ENCODE data around the gene VPS35L. TPM values are rescaled to one million over a fixed set of nuclear protein-coding genes. Genes with fewer than 3 reads are reported as not detected.

Gene VPS35L
- total and polyA plus RNA-seq, 2 of the 13 experiments (the other 11 are each of a cell fraction or from before 2014, with no cell fraction given), result 1.4 to 1.6 TPM

- TF ChIP-seq, protein P1, sequence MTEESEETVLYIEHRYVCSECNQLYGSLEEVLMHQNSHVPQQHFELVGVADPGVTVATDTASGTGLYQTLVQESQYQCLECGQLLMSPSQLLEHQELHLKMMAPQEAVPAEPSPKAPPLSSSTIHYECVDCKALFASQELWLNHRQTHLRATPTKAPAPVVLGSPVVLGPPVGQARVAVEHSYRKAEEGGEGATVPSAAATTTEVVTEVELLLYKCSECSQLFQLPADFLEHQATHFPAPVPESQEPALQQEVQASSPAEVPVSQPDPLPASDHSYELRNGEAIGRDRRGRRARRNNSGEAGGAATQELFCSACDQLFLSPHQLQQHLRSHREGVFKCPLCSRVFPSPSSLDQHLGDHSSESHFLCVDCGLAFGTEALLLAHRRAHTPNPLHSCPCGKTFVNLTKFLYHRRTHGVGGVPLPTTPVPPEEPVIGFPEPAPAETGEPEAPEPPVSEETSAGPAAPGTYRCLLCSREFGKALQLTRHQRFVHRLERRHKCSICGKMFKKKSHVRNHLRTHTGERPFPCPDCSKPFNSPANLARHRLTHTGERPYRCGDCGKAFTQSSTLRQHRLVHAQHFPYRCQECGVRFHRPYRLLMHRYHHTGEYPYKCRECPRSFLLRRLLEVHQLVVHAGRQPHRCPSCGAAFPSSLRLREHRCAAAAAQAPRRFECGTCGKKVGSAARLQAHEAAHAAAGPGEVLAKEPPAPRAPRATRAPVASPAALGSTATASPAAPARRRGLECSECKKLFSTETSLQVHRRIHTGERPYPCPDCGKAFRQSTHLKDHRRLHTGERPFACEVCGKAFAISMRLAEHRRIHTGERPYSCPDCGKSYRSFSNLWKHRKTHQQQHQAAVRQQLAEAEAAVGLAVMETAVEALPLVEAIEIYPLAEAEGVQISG (CRISPR knock-in tag; IDR thresholded peaks at IDR 0.05), result no peak
- TF ChIP-seq HOXA3 (CRISPR knock-in tag; IDR thresholded peaks at IDR 0.05) (no peak), SETDB1 (CRISPR knock-in tag; IDR thresholded peaks at IDR 0.05; ENCODE audit: borderline replicate concordance) (0 out of 2 replicates have a peak, but pooled peaks have one; percentile 9), ZNF12 (CRISPR knock-in tag; IDR thresholded peaks at IDR 0.05) (no peak), SALL1 (CRISPR knock-in tag; IDR thresholded peaks at IDR 0.05) (no peak), BCLAF1 (IDR thresholded peaks at IDR 0.05) (no peak), MEIS1 (CRISPR knock-in tag; IDR thresholded peaks at IDR 0.05; ENCODE audit: borderline replicate concordance) (no peak), PCBP2 (optimal IDR thresholded peaks at IDR 0.05; ENCODE audit: low read depth, low read length, poor library complexity, severe bottlenecking) (no peak), KLF13 (CRISPR knock-in tag; IDR thresholded peaks at IDR 0.05) (no peak), ZNF564 (CRISPR knock-in tag; IDR thresholded peaks at IDR 0.05) (no peak), DDIT3 (CRISPR knock-in tag; IDR thresholded peaks at IDR 0.05) (no peak), SP140L (CRISPR knock-in tag; IDR thresholded peaks at IDR 0.05; ENCODE audit: borderline replicate concordance) (no peak), ZNF335 (CRISPR knock-in tag; IDR thresholded peaks at IDR 0.05) (no peak)
- TF ChIP-seq, protein P2, sequence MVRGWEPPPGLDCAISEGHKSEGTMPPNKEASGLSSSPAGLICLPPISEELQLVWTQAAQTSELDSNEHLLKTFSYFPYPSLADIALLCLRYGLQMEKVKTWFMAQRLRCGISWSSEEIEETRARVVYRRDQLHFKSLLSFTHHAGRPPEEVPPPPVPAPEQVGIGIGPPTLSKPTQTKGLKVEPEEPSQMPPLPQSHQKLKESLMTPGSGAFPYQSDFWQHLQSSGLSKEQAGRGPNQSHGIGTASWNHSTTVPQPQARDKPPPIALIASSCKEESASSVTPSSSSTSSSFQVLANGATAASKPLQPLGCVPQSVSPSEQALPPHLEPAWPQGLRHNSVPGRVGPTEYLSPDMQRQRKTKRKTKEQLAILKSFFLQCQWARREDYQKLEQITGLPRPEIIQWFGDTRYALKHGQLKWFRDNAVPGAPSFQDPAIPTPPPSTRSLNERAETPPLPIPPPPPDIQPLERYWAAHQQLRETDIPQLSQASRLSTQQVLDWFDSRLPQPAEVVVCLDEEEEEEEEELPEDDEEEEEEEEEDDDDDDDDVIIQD (CRISPR knock-in tag; IDR thresholded peaks at IDR 0.05; ENCODE audit: low read depth), result no peak
- TF ChIP-seq, protein P3, sequence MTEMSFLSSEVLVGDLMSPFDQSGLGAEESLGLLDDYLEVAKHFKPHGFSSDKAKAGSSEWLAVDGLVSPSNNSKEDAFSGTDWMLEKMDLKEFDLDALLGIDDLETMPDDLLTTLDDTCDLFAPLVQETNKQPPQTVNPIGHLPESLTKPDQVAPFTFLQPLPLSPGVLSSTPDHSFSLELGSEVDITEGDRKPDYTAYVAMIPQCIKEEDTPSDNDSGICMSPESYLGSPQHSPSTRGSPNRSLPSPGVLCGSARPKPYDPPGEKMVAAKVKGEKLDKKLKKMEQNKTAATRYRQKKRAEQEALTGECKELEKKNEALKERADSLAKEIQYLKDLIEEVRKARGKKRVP (CRISPR knock-in tag; IDR thresholded peaks at IDR 0.05), result 0 out of 4 replicates have a peak, but pooled peaks of 1 of the 2 experiments have one; percentile 13
- TF ChIP-seq, protein P4, sequence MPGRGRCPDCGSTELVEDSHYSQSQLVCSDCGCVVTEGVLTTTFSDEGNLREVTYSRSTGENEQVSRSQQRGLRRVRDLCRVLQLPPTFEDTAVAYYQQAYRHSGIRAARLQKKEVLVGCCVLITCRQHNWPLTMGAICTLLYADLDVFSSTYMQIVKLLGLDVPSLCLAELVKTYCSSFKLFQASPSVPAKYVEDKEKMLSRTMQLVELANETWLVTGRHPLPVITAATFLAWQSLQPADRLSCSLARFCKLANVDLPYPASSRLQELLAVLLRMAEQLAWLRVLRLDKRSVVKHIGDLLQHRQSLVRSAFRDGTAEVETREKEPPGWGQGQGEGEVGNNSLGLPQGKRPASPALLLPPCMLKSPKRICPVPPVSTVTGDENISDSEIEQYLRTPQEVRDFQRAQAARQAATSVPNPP (CRISPR knock-in tag; IDR thresholded peaks at IDR 0.05), result no peak
- TF ChIP-seq, protein P5, sequence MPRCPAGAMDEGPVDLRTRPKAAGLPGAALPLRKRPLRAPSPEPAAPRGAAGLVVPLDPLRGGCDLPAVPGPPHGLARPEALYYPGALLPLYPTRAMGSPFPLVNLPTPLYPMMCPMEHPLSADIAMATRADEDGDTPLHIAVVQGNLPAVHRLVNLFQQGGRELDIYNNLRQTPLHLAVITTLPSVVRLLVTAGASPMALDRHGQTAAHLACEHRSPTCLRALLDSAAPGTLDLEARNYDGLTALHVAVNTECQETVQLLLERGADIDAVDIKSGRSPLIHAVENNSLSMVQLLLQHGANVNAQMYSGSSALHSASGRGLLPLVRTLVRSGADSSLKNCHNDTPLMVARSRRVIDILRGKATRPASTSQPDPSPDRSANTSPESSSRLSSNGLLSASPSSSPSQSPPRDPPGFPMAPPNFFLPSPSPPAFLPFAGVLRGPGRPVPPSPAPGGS (CRISPR knock-in tag; IDR thresholded peaks at IDR 0.05), result 0 out of 2 replicates have a peak, but pooled peaks have one; percentile 49
Measured at GRCh38 chr16:19524616-19525384, 30.7 kb upstream of the VPS35L start (continued).

Measured in HepG2 (cell line).